ENCODE data around the gene ROBO4.

ROBO4 gene

DNA sequence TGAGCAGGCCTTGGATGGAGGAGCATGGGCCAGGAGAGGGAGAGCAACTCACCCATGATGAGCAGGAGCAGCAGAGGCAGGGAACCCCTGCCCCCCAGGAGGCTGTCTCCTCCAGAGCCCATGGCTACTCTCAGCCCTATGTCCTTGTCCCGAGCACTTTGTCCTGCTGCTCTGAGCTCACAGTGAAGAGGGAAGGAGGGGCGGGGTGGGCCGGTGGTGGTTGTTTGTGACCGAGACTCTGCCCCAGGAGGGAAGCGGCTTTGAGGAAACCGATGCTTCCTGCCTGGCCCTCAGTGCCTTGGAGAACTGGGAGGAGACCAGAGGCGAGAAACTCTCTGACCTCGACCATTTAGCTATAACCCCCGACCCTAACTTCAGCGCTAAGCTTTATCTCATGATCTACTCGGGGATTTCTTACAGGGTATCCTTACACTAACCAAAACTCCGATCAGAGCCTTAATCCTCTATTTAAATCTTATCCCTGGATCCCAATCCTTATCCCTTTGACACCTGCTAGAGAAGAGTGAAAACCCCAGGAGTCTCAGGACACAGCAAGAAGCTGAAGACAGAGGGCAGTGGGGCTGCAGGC lies at the start of gene ROBO4:
TSS of gene ROBO4 (minus strand) at position 192 of the 589 bp plus-strand sequence. CDS start at position 122, 70 bp downstream.
- no peak for DNase-seq

- DNase-seq = no peak
These were observed 49.1 kb upstream of the ROBO4 start for GRCh38 chr11:124946735-124947141.

GRCh38 chr11:124945826-124946225 lies 48.2 kb upstream of the ROBO4 start:
- DNase-seq = no peak

DNA sequence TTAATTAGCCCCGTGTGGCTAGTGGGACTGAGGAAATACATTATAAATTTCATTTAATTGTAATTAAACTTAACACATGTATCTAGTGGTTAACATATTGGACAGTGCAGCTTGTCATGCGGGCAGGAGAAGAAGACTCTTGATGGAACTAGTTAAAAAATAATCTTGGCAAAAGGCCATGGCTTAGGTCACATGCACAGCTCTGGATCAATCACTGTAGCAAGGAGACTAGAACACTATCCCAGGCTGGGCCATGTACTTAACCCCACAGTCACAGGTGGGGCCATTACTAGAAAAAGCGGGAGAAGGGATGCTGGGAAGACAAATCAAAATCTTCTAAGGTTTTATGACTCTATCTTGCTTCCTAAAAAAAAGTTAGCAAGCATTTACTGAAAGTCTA lies 46.9 kb upstream of the ROBO4 start:
- DNase-seq = no peak

DNA sequence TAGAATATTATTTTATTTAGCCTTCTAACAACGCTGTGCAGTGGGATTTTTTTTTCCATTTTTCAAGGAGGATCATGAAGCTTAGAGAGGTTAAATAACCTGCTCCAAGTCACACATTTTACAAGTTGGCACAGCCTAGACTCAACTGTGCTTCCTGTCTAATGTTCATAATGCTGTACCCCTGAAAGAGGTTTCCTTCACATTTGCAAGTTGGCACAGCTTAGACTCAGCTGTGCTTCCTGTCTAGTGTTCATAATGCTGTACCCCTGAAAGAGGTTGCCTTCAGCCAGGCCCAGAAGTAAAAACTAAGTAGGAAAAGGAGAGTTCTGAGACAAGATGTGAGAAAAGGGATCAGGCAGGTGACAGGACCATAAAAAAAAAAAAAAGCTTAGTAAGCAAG lies 46.1 kb upstream of the ROBO4 start:
- no peak for DNase-seq

DNA sequence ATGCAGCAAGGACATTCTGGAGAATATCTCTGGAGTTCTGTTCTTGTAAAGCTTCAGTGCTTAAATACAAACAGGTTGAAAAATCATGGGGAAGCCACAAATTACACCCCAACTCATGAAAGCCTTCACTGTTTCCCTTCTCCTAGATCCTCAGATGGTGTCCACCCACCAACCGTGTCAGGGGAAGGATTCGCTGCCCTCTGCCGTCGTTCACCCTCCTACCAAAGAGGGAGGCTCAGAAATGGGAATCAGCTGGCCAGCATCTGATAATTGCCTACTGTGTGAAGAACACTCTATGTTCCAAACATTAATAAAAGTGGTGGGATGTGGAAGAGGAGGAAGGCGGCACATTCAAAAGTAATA lies 45.6 kb upstream of the ROBO4 start:
- no peak for DNase-seq

GRCh38 chr11:124942466-124943253 lies 45.0 kb upstream of the ROBO4 start:
- DNase-seq = no peak

DNA sequence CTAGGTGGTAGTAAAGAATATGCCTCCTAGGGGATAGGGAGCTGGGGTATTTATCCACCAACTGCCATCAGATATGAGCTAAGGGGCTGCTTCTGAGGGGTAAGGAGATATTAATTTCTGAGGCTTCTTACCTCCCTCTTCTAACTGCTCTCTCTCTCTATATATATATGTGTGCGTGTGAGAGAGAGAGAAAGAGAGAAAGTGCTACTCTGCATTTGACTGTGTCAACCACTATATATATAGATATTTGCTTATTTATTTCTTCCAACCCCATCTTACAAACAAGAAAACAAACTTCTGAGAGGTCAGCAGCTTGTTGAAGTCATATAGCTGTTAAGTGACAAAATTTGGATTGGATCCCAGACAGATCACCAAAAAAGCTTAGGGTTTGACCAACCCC lies 44.0 kb upstream of the ROBO4 start:
- no peak for DNase-seq

DNA sequence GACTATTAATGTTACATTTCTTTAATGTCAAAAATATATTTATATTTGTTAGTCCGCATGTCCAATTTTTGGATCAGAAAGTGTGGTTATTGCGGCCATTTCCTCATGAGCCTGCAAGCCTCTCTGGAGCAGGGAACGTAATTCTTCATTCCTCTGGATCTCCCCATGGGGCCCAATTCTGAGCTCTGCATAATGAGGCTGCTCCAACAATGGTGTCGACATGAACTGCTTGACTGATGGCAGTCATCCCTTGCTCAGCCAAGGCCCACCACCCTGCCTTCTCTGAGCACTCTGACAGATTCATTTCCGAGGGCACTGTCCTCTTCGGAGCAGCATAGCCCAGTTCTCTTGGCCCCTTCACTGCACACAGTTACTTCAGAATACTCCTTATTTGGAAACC lies 41.3 kb upstream of the ROBO4 start:
- no peak for DNase-seq

DNA sequence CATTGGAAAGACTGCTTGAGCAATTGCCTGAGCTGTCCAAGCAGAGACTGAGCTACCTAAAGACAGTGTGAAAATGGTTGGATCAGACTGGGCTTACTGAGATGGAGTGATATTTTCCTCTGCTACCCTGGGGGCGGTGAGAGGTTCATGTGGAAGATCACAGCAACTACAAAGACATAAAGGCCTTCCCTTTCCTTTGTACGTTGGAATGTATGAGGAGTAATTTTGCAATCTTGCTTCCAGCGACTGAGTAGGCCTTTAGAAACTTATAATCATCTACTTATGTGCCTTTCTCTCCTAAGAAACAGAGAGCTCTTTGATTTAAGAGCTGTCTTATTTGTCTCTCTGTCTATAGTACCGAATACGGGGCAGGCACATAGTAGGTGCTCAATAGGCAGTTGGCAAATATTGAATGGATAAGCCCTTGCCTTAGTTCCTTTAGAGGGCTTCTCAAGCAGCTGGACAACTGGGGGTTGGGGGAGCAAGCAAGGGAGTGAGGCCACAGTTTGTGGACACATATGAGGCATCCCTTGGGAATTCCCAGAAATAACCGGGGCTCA lies 40.6 kb upstream of the ROBO4 start:
- DNase-seq = no peak

- DNase-seq = no peak
These were observed 39.8 kb upstream of the ROBO4 start for GRCh38 chr11:124937336-124937935.

- no peak for DNase-seq
These were observed 38.2 kb upstream of the ROBO4 start, which contains the start of gene HEPACAM for GRCh38 chr11:124935548-124936514. Gene HEPACAM (minus strand): TSS chr11:124936047. CDS start chr11:124936006, 41 bp downstream.

- no peak for DNase-seq
These were observed 37.3 kb upstream of the ROBO4 start for GRCh38 chr11:124934862-124935547.

GRCh38 chr11:124930799-124931198 lies 33.1 kb upstream of the ROBO4 start:
- DNase-seq = no peak

DNA sequence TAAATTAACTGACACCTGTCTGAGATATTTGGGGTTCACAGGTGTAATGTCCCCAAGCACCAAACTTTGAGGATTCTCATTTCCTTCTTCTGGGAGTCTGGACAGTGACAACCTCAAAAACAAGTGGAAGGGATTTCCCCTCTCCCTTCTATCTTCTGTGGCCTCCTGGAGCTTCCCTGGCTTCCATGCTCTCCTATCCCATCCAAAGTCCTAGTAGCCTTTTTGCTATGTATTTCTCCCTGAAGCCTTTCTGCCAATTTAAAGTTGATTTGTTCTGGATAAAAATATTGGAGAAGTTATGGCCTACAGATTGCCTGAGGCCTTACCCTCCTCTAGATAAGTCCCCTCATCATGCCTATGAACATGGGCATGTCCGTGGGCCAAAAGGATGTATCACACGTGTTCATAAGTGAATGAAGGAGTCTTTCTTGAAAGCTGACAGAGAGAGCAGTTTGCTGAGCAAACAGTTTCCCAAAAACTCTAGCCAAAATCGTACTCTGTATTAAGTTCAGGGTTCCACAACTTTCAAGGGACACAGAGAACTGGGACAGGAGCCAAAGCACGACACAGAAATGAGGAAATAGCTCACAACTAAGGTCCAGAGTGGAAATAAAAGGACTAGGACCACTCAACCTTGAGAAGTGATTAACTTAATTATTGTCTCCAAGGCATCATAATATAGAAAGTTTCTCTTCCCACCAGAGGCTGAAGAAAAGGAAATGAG lies 31.4 kb upstream of the ROBO4 start:
- no peak for DNase-seq

DNA sequence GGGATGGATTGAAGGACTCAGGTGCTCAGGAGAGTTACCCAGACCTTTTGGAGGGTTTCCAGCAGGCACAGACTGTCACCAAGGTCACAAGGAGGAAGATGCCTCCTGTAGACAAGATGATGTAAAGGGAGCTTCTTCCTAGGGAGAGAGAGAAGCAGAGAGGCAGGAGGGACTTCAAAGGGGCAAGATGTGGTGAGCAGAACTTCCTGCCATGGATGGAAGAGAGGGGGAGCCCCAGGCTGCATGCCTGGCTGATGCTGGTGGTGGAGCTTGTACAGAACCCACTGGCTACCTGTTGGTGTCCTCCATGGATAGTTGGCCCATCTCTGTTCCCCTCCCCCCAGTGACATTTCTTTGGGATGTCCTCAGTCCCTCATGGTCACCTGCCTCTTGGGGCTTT lies 25.6 kb upstream of the ROBO4 start:
- DNase-seq = no peak

DNA sequence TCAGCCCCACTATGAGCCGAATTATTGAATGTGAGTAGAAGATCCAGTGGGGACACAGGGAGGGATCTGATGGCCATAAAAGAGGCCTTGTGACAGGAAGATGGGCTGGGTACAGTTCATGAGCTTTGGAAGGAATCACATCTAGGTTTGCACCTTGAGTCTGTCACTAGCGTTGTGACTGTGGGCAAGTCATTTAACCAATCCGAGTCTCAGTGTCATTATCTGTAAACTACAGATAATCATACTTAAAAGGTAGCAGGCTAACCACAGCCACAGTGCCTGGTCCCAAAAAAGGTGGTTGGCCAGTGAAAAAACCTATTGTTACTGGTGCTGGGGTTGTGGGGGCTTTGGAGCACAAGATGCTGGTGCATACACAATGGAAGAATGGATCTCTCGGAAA lies 25.2 kb upstream of the ROBO4 start:
- no peak for DNase-seq

- no peak for DNase-seq
These were observed 23.4 kb upstream of the ROBO4 start for GRCh38 chr11:124920870-124921609.

DNA sequence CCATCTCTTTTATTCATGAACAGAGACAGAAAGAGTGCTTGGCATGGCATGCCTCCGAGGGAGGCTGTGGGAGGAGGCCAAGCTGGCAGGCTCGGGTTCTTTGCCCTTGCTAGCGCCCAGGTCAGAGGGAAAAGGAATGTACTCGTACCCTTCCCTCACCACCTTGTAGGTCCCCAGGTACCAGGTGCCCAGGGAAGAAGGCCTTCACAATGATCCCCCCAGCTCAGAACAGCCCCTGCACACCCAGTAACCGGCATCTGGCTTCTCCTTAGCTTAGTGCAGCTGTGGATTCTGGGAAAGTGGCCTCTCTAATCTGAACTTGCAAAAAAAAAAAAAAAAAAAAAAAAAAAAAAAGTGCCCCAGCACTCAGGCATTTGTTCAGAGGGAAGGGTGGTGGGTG lies 22.7 kb upstream of the ROBO4 start:
- DNase-seq = no peak

DNA sequence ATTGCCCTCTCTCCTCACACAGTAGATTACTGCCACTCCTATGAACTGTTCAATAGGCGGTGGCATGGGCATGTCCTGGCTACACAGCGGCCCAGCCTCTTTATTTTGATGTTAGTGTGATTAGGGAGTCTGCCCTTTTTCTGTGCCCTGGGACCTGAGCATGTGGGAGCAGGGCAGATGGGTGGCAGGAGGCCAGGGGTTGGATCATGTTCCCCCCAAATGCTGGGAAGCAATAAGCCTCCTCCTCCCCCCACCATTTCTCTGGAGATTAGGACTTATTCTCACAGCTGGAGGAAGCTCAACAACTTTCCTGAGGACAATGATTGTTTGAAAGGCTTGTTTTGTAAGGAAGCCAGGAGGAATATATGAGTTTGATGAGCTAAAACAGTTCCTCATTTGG lies 22.2 kb upstream of the ROBO4 start:
- DNase-seq = peak; percentile 74

DNA sequence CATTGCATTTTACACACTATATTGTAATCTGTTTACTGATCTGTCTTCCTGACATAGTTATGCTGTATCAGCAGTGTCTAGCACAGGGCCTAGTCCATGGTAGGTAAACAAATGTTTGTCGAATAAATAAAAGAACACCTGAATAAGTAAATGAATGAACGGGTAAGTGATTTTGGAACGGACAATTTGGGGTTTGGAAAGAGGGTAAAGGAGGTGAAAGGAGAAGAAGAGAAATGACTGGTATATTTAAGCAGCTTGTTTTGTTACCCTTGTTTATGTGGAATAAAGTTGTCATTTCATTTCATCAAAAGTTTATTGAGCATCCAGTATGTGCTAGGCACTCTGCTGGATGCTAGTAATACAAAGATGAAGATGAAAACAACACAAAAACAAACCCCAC lies 21.3 kb upstream of the ROBO4 start, which contains the start of gene HEPN1:
TSS of gene HEPN1 (plus strand) at position 301 of the 400 bp plus-strand sequence.
- DNase-seq = no peak

Data from DMS 273 treated with DMSO at 0.1 percent for 48 hours (cell line).